GM03348 (cell line): ENCODE measurements around the gene PSG4.
"Not testable (repeated sequence)": the region's sequence is repeated elsewhere in the genome, so short reads cannot be mapped to it uniquely, and the experiment has no call there.

Source experiments
- DNase-seq: peaks from one replicate; pipeline ENCODE4 v3.0.0; 2012; ENCODE audit warnings: low spot score

PSG4 gene

DNA sequence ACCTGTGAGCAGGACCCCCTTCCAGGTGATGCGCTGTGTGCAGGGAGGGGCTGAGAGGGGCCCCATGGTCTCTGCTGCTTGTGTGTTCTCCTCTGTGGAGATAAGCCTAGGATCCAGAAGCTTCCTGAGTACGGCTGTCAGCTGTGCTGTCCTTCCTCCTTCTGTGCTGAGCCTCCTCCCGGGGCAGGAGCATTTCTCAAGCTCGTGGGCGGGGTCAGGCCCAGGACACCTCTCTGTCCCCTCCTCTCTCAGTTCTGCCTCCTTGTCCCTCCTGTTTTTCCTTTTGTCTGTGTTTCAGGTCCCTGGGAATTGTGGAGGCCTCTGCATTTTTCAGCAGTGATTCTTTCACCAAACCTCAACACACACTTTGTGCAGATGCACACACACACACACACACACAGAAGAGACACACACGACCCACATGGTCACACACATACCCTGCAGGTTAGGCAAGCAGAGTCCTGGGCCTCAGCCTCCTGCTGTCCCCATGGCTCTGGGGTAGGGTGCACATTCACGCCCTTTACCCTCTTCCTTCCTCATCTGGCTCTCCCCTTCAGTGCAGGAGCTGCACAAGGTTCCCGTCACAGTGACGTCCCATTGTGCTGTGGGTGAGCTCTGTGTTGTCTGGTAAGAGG lies at the start of gene PSG4:
Gene PSG4 (minus strand): TSS at position 168 of the 635 bp plus-strand sequence. CDS start 102 bp downstream, at position 66.
- DNase-seq: not testable (repeated sequence)

DNA sequence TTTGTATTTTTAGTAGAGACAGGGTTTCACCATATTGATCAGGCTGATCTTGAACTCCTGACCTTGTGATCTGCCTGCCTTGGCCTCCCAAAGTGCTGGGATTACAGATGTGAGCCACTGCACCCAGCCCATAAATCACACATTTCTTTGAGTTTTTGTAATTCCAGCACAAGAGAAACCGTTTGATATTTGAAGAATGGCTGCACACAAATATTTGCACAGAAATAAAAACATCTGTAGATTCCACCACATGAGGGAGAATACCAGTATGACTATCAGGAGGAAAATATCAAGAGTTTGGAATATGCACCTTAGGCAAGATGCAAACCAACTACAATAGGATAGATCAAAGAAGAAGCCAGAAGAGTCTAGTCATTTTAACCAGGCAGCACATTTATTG lies 46.0 kb upstream of the PSG4 start:
- not testable (repeated sequence) for DNase-seq

DNA sequence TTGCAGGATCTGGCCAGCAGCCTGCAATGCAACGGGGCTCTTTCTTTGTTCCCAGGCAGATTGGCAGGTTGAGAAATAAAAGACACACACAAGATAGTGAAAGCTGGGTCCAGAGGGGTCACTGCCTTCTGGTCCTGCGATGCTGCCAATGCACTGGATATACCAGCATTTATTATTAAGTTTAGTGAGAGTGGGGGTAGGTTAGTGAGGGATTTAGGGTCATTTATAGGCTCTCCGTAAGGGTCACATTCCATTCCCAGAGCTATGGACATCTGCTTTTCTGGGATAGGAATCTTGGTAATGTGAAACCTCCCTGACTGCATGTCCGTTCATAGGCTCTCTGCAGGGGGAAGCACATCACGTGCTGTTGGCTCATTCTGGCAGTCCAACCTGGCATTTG lies 44.9 kb upstream of the PSG4 start:
- DNase-seq: not testable (repeated sequence)

DNA sequence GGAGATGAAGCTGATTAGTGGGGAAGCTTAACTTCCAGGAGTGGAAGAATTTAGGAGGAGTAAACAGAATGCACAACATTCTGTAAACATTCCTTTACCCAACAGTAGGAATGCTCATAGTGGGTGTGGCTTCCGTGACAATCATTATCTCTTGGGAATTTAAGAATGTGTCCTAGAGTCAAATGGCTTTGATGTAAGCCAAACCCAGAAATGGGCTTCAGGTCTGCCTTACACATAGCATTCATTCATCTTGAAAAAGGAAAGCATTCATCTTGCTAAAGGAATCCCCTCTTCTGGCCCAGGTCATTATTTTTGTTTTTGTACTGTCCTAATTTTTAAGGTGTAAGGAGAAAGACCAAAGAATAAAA lies 43.2 kb upstream of the PSG4 start:
- not testable (repeated sequence) for DNase-seq

DNA sequence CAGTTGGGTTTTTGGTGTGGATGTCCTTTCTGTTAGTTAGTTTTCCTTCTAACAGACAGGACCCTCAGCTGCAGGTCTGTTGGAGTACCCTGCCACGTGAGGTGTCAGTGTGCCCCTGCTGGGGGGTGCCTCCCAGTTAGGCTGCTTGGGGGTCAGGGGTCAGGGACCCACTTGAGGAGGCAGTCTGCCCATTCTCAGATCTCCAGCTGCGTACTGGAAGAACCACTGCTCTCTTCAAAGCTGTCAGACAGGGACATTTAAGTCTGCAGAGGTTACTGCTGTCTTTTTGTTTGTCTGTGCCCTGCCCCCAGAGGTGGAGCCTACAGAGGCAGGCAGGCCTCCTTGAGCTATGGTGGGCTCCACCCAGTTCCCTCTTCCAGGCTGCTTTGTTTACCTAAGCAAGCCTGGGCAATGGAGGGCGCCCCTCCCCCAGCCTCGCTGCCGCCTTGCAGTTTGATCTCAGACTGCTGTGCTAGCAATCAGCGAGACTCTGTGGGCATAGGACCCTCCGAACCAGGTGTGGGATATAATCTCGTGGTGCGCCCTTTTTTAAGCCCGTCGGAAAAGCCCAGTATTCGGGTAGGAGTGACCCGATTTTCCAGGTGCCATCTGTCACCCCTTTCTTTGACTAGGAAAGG lies 41.9 kb upstream of the PSG4 start:
- DNase-seq: not testable (repeated sequence)

DNA sequence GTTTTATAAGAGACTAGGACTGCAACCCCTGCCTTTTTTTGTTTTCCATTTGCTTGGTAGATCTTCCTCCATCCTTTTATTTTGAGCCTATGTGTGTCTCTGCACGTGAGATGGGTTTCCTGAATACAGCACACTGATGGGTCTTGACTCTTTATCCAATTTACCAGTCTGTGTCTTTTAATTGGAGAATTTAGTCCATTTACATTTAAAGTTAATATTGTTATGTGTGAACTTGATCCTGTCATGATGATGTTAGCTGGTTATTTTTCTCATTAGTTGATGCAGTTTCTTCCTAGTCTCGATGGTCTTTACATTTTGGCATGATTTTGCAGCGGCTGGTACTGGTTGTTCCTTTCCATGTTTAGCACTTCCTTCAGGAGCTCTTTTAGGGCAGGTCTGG lies 40.4 kb upstream of the PSG4 start:
- DNase-seq: not testable (repeated sequence)

DNA sequence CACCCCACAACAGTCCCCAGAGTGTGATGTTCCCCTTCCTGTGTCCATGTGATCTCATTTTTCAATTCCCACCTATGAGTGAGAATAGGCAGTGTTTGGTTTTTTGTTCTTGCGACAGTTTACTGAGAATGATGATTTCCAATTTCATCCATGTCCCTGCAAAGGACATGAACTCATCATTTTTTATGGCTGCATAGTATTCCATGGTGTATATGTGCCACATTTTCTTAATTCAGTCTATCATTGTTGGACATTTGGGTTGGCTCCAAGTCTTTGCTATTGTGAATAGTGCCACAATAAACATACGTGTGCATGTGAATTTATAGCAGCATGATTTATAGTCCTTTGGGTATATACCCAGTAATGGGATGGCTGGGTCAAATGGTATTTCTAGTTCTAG lies 36.8 kb upstream of the PSG4 start:
- not testable (repeated sequence) for DNase-seq

DNA sequence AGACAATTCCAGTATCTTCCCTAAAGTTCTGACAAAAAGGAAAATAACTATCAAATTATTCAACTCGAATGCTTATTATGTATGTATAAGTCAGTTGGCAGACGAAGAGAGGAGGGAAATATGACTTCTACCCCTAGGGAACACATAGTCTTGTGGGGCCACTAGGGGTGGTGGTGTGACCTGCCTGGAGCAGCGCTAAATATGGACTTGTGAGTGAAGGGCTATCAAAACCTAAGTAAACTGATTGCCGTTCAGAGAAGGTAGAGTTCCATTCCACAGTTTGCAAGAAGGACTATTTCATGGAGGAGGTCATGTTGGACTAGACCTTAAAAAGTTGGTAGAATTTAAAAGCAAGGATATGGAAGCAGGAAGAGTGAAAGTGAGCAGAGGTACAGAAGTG lies 32.8 kb upstream of the PSG4 start:
- DNase-seq: not testable (repeated sequence)

DNA sequence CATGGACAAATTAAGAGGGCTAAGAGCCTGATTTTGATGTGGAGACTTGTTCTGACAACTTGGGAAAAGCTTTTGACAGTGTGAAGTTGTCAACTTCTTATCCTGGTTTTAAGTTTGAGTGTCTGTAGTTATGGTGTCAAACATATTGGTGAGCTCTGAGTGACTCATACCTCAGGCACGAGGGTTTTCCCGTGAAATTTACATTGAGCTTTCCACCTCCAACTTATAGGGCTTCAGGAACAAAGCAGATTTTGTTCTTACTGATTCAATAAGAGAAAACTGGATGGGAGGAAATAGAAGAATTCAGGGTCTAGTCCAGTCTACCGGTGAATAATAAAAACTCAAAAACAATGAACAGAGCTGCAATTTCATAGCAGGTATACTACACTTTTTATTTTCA lies 30.2 kb upstream of the PSG4 start:
- DNase-seq: not testable (repeated sequence)

DNA sequence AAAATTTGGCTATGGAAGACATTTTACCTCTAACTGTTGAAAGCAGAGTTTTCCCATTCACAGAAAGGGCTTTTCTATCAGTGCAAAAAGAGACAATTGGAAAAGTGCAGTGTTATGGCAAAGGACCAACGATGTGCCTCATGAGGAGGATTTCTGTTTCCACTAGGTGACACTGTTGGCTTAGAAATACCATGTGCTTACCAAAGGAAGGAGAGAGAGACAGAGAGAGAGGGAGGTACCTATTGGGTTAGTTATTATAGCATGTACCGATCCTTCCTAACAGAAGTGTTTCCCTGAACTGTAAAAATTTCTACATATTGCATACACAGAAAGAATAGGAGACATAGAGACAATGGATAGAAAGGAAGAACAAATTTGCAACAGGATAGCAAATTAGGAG lies 23.9 kb upstream of the PSG4 start:
- peak; percentile 1 for DNase-seq

DNA sequence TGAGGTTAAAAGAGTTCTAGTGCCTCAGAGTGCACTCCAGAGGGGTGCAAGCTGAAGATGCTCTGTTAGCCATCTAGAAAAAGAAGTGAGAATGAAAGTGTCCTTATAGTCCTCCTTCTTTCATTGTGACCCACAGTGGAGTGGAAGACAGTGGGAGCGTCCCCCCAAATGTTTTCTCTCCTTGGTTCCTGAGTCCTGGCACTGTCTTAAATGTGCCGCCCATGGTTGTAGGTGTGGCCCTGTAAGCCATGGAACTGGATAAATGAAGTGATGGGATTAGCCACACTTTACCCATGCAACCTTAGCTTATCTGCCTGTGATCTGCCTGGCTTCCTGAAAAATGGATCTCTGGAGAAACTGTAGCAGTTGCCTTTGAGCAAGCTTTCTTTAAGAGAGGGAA lies 23.3 kb upstream of the PSG4 start:
- not testable (repeated sequence) for DNase-seq

DNA sequence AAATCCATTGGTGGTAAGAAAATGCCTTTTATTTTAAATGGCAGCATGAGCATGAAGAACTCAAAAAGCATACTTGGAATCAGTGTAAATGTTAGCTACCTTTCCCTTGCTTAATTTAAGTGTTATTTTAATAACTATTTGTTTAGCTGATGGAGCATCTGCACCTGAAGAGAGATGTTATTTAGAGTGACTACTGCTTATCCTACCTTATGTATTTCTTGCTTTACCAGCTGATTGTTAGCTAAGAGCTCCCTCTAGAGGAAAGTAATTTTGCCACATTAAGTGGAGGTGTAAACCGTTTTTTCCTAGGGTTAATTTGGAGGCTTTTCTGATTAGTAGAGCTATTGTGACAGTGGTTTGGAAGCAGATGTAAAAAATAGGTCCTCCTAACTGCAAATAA lies 21.5 kb upstream of the PSG4 start:
- DNase-seq: not testable (repeated sequence)

DNA sequence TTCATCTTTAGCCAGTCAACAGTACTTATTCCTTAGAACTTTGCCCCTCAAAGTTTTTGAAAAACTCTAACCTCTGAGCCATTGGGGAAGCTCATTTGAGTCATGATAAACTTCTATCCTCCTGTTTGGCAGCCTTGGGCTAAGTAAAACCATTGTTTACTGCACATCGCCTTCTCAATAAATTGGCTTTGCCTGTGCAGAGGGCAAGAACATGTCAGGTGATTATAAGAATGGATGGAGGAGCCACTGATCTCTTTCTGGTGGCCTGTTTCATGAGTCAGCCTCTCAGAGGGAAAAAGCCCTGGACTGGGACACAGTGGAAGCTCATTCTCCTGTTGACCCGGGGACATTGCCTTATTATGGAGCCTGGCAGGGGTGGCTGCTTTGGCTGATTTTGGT lies 19.4 kb upstream of the PSG4 start:
- no peak for DNase-seq

DNA sequence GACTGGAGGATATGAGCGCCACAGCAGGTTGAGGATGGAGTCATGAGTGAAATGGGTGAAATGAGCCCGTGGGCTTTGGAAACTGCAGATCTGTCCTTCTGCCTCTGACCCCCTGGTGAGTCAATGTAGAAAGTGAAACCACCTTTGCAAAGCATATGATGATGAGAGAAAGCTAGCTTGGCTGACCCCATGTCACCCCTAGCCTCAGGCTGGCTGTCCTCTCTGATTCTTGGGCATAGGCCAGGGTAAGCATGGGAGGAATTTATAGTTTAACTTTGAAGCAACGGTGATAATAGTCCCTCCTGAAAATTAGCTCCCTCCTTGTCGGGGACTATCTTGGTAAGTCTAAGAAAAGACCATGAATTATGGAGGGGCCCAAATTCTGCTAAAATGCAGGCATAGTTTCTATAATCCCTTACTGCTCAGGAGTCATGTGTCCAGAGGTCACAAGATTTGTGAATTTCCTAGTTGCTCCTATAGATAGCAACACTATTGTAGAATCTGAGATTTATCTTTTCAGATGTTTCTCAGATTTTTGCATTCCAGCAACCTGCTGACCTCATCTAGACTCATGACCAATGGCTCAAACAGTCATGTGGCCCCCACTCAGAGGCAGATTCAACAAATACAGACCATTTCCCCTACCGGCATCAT lies 18.9 kb upstream of the PSG4 start:
- DNase-seq: not testable (repeated sequence)

DNA sequence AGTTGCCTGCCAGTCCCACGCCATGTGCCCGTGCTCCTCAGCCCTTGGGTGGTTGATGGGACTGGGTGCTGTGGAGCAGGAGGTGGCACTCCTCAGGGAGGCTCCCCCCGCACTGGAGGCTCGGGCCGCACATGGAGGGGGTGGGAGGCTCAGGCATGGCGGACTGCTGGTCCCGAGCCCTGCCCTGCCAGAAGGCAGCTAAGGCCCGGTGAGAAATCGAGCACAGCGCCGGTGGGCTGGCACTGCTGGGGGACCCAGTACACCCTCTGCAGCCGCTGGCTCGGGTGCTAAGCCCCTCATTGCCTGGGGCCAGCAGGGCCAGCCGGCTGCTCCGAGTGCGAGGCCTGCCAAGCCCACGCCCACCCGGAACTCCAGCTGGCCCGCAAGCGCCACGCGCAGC lies 16.5 kb upstream of the PSG4 start:
- DNase-seq: not testable (repeated sequence)

DNA sequence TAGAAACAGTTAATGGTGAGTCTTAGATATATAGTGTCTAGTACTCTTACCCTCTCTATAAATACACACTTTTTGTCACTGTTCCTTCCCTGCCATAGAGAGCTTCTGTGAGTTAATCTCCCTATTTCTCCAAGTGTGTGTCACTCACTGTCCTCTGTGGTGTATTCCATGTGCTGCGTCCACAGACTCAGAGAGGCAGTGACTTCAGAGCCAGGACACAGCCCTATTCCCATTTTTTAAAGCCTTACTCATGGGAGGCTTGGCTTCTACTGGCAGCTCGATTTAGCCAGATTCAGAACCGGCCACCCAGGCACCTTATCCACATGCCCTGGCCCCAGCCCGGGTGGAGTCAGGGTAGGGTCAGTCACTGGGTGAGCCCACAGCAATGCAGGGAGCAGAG lies 13.7 kb upstream of the PSG4 start:
- not testable (repeated sequence) for DNase-seq

DNA sequence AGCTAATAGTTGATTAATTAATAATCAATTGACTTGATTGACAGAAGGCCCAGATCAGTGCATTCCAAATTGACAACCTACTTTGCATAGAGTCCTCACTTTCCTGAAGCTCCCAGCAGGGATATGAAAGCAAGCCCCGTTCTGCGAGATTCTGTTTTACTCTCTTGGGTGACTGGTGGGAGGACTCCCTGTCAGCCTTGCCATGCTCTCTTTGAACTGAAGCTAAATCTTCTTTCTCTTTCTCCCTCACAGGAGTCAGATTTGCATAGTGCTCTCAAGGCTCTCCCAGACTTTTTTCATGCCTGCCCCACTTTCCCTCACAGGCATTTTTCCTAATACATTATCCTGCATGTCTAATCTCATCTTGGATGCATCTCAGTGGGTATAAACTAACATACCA lies 10.4 kb upstream of the PSG4 start:
- not testable (repeated sequence) for DNase-seq

DNA sequence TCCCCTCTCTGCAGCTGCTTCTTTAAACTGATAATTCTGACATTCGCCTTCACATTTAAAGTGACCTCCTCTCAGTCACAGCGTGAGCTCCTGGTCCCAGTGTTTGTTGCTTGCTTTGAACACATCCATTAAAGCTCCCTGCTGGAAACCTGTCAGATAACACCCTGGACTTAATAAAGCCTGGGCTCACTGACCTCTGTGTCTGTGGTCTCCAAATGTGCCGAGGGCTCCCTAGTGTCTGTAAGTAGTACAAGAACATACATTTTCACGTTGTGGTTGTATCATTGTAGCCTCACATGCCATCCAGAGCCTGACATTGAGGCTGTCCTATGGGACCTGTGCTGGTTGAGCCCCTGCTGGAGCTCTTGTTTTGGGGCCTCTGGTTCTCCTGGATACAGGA lies 2.6 kb upstream of the PSG4 start:
- no peak for DNase-seq

DNA sequence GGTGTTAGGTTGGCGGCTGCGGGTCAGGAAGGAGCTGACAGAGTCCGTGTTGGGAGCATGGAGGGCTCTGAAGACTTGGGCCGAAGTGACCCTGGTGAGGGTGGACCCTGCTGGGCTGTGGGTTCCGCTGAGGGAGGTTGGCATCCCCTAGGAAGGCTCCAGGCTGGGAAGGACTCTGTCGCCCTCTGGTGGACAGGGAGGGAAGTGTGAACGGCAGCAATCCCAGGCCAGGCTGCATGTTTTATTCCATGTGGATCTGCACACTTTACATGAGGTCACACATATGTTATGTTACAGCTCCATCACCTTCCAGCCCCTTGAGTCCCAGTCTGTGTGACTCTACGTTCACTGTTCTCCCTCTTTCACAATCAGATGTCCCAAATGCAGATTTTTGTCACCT lies 1.7 kb upstream of the PSG4 start:
- DNase-seq: not testable (repeated sequence)

DNA sequence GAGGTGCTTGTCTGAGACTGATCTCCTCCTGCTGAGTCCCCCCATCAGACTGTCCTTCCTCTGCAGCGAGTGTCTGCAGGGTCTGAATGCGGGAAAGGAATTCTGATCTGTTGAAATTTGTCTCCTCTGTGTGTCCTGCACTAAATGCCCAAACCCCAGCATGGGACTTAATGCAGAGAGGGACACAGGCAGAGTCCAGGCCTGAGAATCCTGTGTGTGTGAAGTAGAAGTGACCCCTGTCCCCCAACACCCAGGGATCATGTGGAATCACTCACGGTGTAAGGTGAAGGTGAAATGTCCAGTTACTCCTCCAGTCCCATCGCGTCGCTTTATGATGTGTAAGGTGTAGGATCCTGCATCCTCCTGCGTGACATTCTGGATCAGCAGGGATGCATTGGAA lies 1.8 kb downstream of the PSG4 start:
- not testable (repeated sequence) for DNase-seq

DNA sequence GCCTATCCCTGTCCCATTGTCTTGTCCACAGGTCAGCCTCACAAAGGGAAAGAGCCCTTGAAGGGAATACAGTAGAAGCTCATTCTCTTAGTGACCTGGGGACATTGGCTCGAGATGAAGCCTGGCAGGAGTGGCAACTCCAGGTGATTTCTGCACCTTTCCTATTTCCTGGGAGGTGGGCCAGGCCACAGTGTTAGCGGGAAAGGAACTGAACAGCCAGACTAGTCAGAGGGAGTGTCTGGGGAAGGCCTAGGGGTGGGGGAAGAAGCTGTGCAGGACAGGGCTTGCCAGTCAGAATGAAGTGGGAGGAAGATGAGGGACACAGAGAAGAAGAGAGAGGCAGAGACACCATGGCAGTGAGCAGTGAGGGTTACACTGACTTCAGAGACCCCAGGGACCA lies 3.5 kb downstream of the PSG4 start:
- not testable (repeated sequence) for DNase-seq

DNA sequence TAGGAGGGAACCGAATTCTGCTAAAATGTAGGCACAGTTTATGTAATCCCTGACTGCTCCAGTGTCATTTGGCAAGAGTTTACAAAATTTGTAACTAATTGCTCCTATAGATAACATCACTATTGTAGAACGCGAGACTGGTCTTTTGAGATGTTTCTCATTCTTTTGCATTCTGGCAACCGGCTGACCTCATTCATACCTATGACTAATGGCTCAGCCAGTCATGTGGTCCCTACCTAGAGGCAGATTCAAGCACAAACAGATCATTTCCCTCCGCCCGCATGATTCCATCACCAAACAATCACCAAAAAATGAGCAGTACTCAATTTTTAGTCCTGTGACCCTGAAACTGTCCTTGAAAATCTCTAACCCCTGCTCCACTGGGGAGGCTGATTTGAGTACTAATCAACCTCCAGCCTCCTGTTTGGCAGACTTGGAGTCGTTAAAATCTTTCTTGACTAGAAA lies 4.1 kb downstream of the PSG4 start:
- peak; percentile 21 for DNase-seq

DNA sequence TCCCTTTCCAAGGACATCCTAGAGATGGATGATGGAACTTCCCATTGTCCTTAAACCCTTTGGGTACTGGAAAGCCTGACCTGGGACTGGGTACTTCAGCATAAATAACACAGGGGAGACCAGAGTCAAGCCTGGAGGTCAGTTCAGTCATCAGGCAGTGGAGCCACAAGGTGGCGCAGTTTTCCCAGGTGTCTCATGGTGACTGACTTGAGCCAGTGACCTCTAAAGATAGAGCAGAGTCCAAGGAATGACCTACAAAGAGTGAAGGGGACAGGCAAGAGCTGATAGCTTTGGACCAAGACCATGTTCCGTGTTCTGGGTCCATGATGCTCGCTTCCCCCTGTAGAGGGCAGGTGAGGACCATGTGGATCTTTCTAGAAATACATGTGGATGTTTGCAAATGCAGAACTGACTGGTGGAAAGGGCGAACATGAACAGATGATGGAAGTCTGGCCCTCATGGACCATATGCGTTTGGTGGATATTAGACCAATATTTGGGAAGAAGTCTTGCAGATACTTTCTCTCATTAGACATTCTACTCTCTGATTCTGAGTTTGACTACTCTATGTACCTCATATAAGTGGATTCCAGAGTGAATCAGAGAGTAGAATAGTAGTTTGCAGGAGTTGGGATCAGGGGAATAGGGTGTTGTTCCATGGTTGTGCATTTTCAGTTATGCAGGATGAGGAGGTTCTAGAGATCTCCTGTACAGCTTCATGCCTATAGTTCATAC lies 6.6 kb downstream of the PSG4 start:
- not testable (repeated sequence) for DNase-seq
